ENCODE measurements around the gene MRPS7.

Gene MRPS7

DNA sequence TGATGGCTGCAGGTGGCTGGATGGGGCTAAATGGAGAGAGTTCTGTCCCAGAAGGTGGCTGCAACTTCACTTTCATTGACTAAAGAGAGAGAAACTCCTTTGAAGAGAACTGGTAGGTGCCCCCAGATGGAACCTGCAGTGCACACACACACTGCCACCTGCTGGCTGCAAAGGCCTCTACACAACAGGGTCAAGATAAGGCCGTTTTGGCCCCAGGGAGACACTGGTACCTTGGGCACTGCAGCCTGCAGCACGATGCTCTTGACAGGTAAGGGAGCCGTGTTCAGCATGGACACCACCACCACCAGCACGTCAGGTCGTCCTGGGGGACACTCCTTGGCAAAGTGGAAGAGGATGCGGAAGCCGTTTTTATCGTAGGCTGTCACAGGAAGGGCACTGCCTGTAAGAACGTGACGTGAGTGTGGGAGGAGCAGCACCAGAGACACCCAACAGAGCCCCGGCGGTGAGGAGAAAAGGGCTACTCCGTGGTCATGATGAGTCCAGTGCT lies 22.9 kb upstream of the MRPS7 start:
- Histone ChIP-seq H3K9ac (ENCODE audit: low read length) (no peak overlapping the region), H3K79me2 (ENCODE audit: low read length) (no peaks in the 10 kb centered on the region), H3K27me3 (ENCODE audit: low read depth, low read length) (no peaks in the 10 kb centered on the region), H4K20me1 (ENCODE audit: insufficient read depth, low read length) (no peaks in the 10 kb centered on the region), H2AFZ (ENCODE audit: low read depth, low read length) (no peak overlapping the region), H3K9me3 (ENCODE audit: insufficient read depth, low read length) (no peaks in the 10 kb centered on the region), H3K27ac (ENCODE audit: low read length) (no peak overlapping the region), H3K4me2 (ENCODE audit: low read length) (0 out of 2 replicates have a peak overlapping the region, but pooled peaks have one; percentile 3), H3K4me1 (ENCODE audit: low read length) (peaks cover 28% of the 10 kb centered on the region), H3K36me3 (replicated peaks; ENCODE audit: low read depth, low read length) (peaks cover 77% of the 10 kb centered on the region), H3K4me3 (ENCODE audit: low read length) (no peak overlapping the region)
- TF ChIP-seq, protein P1, sequence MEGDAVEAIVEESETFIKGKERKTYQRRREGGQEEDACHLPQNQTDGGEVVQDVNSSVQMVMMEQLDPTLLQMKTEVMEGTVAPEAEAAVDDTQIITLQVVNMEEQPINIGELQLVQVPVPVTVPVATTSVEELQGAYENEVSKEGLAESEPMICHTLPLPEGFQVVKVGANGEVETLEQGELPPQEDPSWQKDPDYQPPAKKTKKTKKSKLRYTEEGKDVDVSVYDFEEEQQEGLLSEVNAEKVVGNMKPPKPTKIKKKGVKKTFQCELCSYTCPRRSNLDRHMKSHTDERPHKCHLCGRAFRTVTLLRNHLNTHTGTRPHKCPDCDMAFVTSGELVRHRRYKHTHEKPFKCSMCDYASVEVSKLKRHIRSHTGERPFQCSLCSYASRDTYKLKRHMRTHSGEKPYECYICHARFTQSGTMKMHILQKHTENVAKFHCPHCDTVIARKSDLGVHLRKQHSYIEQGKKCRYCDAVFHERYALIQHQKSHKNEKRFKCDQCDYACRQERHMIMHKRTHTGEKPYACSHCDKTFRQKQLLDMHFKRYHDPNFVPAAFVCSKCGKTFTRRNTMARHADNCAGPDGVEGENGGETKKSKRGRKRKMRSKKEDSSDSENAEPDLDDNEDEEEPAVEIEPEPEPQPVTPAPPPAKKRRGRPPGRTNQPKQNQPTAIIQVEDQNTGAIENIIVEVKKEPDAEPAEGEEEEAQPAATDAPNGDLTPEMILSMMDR (IDR thresholded peaks at IDR 0.05; ENCODE audit: low read depth, low read length): peak; percentile 87
- TF ChIP-seq EZH2phosphoT487 (IDR thresholded peaks at IDR 0.05; ENCODE audit: low read depth): no peak

DNA sequence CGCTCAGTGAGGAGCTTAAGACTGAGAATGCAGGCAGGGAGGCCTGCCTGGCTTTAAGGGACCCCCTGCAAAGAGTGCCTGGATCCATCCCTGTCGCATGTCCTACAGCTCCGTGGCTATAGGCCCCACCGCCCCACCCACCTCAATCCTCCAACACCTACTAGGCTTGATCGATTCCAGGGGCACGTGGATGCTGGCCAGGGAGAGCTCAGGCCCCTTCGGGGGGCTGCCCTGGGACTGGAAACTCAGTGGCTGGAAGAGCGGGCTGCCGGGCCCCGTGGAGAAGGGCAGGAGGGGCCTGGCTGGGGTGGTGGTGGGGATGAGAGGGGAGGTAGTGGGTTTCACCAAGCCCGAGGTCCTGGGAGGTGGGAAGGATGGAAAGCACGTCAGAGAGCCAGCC lies 22.5 kb upstream of the MRPS7 start:
- Histone ChIP-seq H3K27ac (ENCODE audit: low read length) (no peak overlapping the region), H2AFZ (ENCODE audit: low read depth, low read length) (no peak overlapping the region), H3K9ac (ENCODE audit: low read length) (no peak overlapping the region), H3K4me3 (ENCODE audit: low read length) (no peak overlapping the region), H3K9me3 (ENCODE audit: insufficient read depth, low read length) (no peaks in the 10 kb centered on the region), H3K4me2 (ENCODE audit: low read length) (no peak overlapping the region), H3K79me2 (ENCODE audit: low read length) (no peaks in the 10 kb centered on the region), H3K27me3 (ENCODE audit: low read depth, low read length) (no peaks in the 10 kb centered on the region), H4K20me1 (ENCODE audit: insufficient read depth, low read length) (no peaks in the 10 kb centered on the region), H3K36me3 (replicated peaks; ENCODE audit: low read depth, low read length) (peaks cover 76% of the 10 kb centered on the region), H3K4me1 (ENCODE audit: low read length) (peaks cover 33% of the 10 kb centered on the region)
- TF ChIP-seq, protein P1 (IDR thresholded peaks at IDR 0.05; ENCODE audit: low read depth, low read length): no peak
- TF ChIP-seq EZH2phosphoT487 (IDR thresholded peaks at IDR 0.05; ENCODE audit: low read depth): no peak

DNA sequence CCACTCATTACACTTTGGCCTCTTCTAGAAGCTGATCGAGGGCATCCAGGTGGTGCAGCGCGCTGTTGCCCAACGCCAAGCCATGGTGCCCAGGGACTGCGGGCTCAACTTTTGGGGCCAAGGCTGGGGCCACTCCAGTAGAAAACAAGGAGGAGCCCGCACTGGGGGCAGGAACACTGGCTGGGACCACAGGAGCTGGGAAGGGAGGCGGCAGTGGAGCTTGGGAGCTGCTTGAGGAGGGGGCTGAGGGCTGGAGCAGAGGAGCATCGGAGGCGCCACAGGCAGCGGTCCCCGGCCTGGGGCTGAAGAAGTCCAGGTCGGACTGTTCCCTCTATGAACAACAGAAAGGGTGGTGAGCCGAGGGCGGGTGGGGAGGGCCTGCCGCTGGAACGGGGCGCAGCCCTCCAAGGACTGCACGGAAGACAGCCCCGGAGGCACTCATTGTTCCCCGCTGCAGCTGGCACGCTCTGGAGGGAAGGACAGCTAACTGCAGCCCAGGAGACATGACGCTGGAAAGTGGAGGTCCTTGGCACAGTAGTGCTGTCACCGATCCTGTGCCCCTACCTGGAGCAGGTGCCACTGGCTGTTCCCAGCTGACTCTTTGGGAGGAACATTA lies 21.8 kb upstream of the MRPS7 start:
- H3K4me2 ChIP-seq (ENCODE audit: low read length): no peak overlapping the region
- peaks cover 71% of the 10 kb centered on the region for H3K36me3 ChIP-seq (replicated peaks; ENCODE audit: low read depth, low read length)
- no peaks in the 10 kb centered on the region for H3K9me3 ChIP-seq (ENCODE audit: insufficient read depth, low read length)
- H3K4me3 ChIP-seq (ENCODE audit: low read length): no peak overlapping the region
- H3K9ac ChIP-seq (ENCODE audit: low read length): no peak overlapping the region
- no peaks in the 10 kb centered on the region for H3K27me3 ChIP-seq (ENCODE audit: low read depth, low read length)
- no peak overlapping the region for H3K27ac ChIP-seq (ENCODE audit: low read length)
- TF ChIP-seq, protein P1 (IDR thresholded peaks at IDR 0.05; ENCODE audit: low read depth, low read length): no peak
- no peak for TF ChIP-seq EZH2phosphoT487 (IDR thresholded peaks at IDR 0.05; ENCODE audit: low read depth)
- peaks cover 40% of the 10 kb centered on the region for H3K4me1 ChIP-seq (ENCODE audit: low read length)
- H2AFZ ChIP-seq (ENCODE audit: low read depth, low read length): no peak overlapping the region
- no peaks in the 10 kb centered on the region for H3K79me2 ChIP-seq (ENCODE audit: low read length)
- no peaks in the 10 kb centered on the region for H4K20me1 ChIP-seq (ENCODE audit: insufficient read depth, low read length)

DNA sequence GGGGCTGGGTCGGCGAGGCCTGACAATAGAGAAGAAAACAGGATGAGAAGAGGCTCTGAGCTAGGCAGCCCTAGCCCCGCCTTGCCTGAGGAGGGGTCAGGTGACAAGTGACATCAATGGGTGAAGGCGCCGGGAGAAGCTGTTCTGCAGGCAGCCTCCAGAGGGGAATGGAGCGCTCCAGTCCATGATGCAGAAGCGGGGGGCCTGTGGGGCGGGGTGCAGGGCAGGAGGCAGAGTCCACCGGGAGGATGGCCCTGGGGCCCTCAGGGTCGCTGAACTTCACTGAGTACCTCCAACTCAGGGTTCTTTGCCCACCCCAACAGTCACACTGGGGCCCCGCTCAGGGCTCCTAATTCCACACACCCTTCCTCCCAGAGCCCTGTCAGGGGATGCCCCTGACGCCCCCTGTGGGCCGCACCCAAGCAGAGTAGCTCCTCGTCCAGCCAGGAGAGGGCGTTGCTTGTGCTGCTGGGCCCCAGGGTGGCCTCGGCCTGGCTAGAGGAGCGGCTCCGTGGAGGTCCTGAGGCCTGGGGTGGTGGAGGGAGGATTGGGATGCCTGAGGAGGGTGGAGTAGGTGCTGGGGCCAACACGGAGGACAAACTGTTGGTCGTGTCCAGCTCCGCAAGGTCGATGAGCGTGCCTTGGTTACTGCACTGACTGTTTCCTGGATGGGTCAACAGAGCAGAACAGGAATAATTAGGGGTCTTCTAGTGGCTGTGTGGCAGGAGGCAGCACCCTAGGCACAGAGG lies 21.1 kb upstream of the MRPS7 start:
- Histone ChIP-seq H3K4me3 (ENCODE audit: low read length) (no peak overlapping the region), H3K36me3 (replicated peaks; ENCODE audit: low read depth, low read length) (peaks cover 72% of the 10 kb centered on the region), H4K20me1 (ENCODE audit: insufficient read depth, low read length) (no peaks in the 10 kb centered on the region), H3K4me1 (ENCODE audit: low read length) (peaks cover 46% of the 10 kb centered on the region), H3K79me2 (ENCODE audit: low read length) (no peaks in the 10 kb centered on the region), H3K4me2 (ENCODE audit: low read length) (no peak overlapping the region), H3K9me3 (ENCODE audit: insufficient read depth, low read length) (no peaks in the 10 kb centered on the region), H3K27ac (ENCODE audit: low read length) (no peak overlapping the region), H3K27me3 (ENCODE audit: low read depth, low read length) (no peaks in the 10 kb centered on the region), H2AFZ (ENCODE audit: low read depth, low read length) (no peak overlapping the region), H3K9ac (ENCODE audit: low read length) (no peak overlapping the region)
- TF ChIP-seq, protein P1 (IDR thresholded peaks at IDR 0.05; ENCODE audit: low read depth, low read length): peak; percentile 84
- TF ChIP-seq EZH2phosphoT487 (IDR thresholded peaks at IDR 0.05; ENCODE audit: low read depth): no peak

Data from OCI-LY3 (cell line).